GM21825 (cell line): ENCODE measurements around the gene ARHGAP24.

Source experiments
- ATAC-seq: cut with Tn5 transposase; IDR thresholded peaks from one replicate; pipeline ENCODE4 v1.9.1; 2021; ENCODE audit warnings: mild to moderate bottlenecking, moderate library complexity; ENCODE audit not compliant: unreplicated experiment

ARHGAP24 gene

GRCh38 chr4:85577307-85577706, 102.4 kb downstream of the ARHGAP24 start:
- ATAC-seq: no peak

GRCh38 chr4:85579942-85580341, 105.0 kb downstream of the ARHGAP24 start:
- no peak for ATAC-seq

- no peak for ATAC-seq
Observed at GRCh38 chr4:85580489-85580888, 105.5 kb downstream of the ARHGAP24 start.

GRCh38 chr4:85587952-85588351, 113.0 kb downstream of the ARHGAP24 start:
- ATAC-seq: no peak

- ATAC-seq: no peak
Observed at GRCh38 chr4:85591406-85592098, 116.6 kb downstream of the ARHGAP24 start.

GRCh38 chr4:85595098-85595775, 120.3 kb downstream of the ARHGAP24 start:
- no peak for ATAC-seq

GRCh38 chr4:85595796-85596559, 121.0 kb downstream of the ARHGAP24 start:
- no peak for ATAC-seq

GRCh38 chr4:85598936-85599335, 124.0 kb downstream of the ARHGAP24 start:
- no peak for ATAC-seq

GRCh38 chr4:85600501-85600900, 125.6 kb downstream of the ARHGAP24 start:
- ATAC-seq: no peak

- no peak for ATAC-seq
Observed at GRCh38 chr4:85603437-85604336, 128.7 kb downstream of the ARHGAP24 start.

- ATAC-seq: no peak
Observed at GRCh38 chr4:85606505-85606904, 131.6 kb downstream of the ARHGAP24 start.

GRCh38 chr4:85607624-85608023, 132.7 kb downstream of the ARHGAP24 start:
- ATAC-seq: peak; percentile 73

GRCh38 chr4:85610450-85610849, 135.5 kb downstream of the ARHGAP24 start:
- ATAC-seq: peak; percentile 82

- no peak for ATAC-seq
Observed at GRCh38 chr4:85611661-85612060, 136.7 kb downstream of the ARHGAP24 start.

- ATAC-seq: no peak
Observed at GRCh38 chr4:85613901-85614300, 139.0 kb downstream of the ARHGAP24 start.

GRCh38 chr4:85615952-85616351, 141.0 kb downstream of the ARHGAP24 start:
- ATAC-seq: no peak

- ATAC-seq: no peak
Observed at GRCh38 chr4:85617202-85617601, 142.3 kb downstream of the ARHGAP24 start.

- no peak for ATAC-seq
Observed at GRCh38 chr4:85632981-85633380, 158.0 kb downstream of the ARHGAP24 start.

GRCh38 chr4:85637778-85638177, 162.8 kb downstream of the ARHGAP24 start:
- ATAC-seq: no peak

- no peak for ATAC-seq
Observed at GRCh38 chr4:85639946-85640345, 165.0 kb downstream of the ARHGAP24 start.
